ENCODE data around the gene TTLL6.

- TF ChIP-seq, protein P1, sequence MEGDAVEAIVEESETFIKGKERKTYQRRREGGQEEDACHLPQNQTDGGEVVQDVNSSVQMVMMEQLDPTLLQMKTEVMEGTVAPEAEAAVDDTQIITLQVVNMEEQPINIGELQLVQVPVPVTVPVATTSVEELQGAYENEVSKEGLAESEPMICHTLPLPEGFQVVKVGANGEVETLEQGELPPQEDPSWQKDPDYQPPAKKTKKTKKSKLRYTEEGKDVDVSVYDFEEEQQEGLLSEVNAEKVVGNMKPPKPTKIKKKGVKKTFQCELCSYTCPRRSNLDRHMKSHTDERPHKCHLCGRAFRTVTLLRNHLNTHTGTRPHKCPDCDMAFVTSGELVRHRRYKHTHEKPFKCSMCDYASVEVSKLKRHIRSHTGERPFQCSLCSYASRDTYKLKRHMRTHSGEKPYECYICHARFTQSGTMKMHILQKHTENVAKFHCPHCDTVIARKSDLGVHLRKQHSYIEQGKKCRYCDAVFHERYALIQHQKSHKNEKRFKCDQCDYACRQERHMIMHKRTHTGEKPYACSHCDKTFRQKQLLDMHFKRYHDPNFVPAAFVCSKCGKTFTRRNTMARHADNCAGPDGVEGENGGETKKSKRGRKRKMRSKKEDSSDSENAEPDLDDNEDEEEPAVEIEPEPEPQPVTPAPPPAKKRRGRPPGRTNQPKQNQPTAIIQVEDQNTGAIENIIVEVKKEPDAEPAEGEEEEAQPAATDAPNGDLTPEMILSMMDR (IDR thresholded peaks at IDR 0.05), result no peak
- TF ChIP-seq NFE2L2 (conservative IDR thresholded peaks at IDR 0.05; ENCODE audit: low read length) (no peak), PBX3 (IDR thresholded peaks at IDR 0.05) (no peak)
These were observed 83.2 kb downstream of the TTLL6 start for GRCh38 chr17:48733632-48734328.
